Skeletal muscle tissue (tissue), 4 donors: ENCODE data around the gene MAP4K2. TPM values are rescaled to one million over a fixed set of nuclear protein-coding genes. Genes with fewer than 3 reads are reported as not detected.

Experiments used
- H3K27ac ChIP-seq: one replicate; pipeline ENCODE4 v1.7.0; 2013; ENCODE audit warnings: mild to moderate bottlenecking, low read depth, low read length, inconsistent platforms
- H3K27me3 ChIP-seq, 3 donors: one replicate each; pipeline ENCODE4 v1.7.0; 2013; ENCODE audit warnings: low read length in 3 of 3; ENCODE audit not compliant: control insufficient read depth in 3 of 3, insufficient read depth in 3 of 3
- H3K36me3 ChIP-seq, 3 donors: one replicate each; pipeline ENCODE4 v1.7.0; 2013; ENCODE audit warnings: low read length in 3 of 3; ENCODE audit not compliant: control insufficient read depth in 3 of 3, insufficient read depth in 3 of 3
- H3K4me1 ChIP-seq, 3 donors: one replicate each; pipeline ENCODE4 v1.7.0; 2013; ENCODE audit warnings: low read length in 3 of 3, mild to moderate bottlenecking in 3 of 3; ENCODE audit not compliant: control insufficient read depth in 3 of 3, insufficient read depth in 3 of 3
- H3K4me3 ChIP-seq, 3 donors: one replicate each; pipeline ENCODE4 v1.7.0; 2013; ENCODE audit warnings: low read length in 3 of 3
- H3K9ac ChIP-seq, 3 donors: one replicate each; pipeline ENCODE4 v1.7.0; 2013; ENCODE audit warnings: low read length in 3 of 3, mild to moderate bottlenecking in 3 of 3, moderate library complexity in 2 of 3, low read depth in 1 of 3
- H3K9me3 ChIP-seq, 3 donors: one replicate each; pipeline ENCODE4 v1.7.0; 2013; ENCODE audit warnings: low read length in 3 of 3; ENCODE audit not compliant: control insufficient read depth in 3 of 3
- total RNA-seq: library from RNA; depleted of rRNA; stranded (reverse); fragments of >200 nt; gene quantifications from one replicate; pipeline ENCODE4 v1.2.3, GENCODE V29; 2014
- donor health status: Osteomylitis.

Gene MAP4K2
- total RNA-seq, 1 donor from 2014 or later, result 2.6 TPM

- Histone ChIP-seq H3K9me3 (no peaks in the 10 kb centered on the region), H3K27ac (no peak overlapping the region), H3K4me3 (no peak overlapping the region), H3K36me3 (peaks cover 0 to 5% (median under 1%) of the 10 kb centered on the region in 3 donors), H3K4me1 (peaks cover 0 to 3% (median 0%) of the 10 kb centered on the region in 3 donors), H3K9ac (no peak overlapping the region), H3K27me3 (no peaks in the 10 kb centered on the region)
Observed at GRCh38 chr11:64784813-64785581, 18.0 kb downstream of the MAP4K2 start.

- Histone ChIP-seq H3K36me3 (peaks cover 13 to 34% (median 30%) of the 10 kb centered on the region in 3 donors), H3K27ac (peak within 1 kb of the TSS; percentile 98), H3K4me3 (peak within 1 kb of the TSS; percentile 85 to 97 (median 89)), H3K9me3 (no peaks in the 10 kb centered on the region), H3K9ac (peak within 1 kb of the TSS; percentile 92 to 95 (median 94)), H3K4me1 (peaks cover 33 to 43% (median 35%) of the 10 kb centered on the region in 3 donors), H3K27me3 (no peaks in the 10 kb centered on the region)
Observed at GRCh38 chr11:64778473-64779298, 24.3 kb downstream of the MAP4K2 start, which contains the start of gene SF1. Gene SF1, minus strand, starts transcription at chr11:64778542. Its CDS starts 150 bp downstream, at chr11:64778392.

- no peaks in the 10 kb centered on the region for H3K27me3 ChIP-seq
- peaks cover 17 to 39% (median 35%) of the 10 kb centered on the region in 3 donors for H3K36me3 ChIP-seq
- H3K4me3 ChIP-seq, result peak overlapping the region; percentile 63 to 75 (median 74)
- H3K27ac ChIP-seq, result peak overlapping the region; percentile 98
- peak overlapping the region; percentile 88 to 95 (median 94) for H3K9ac ChIP-seq
- H3K4me1 ChIP-seq, result peaks cover 38 to 48% (median 40%) of the 10 kb centered on the region in 3 donors
- H3K9me3 ChIP-seq, result no peaks in the 10 kb centered on the region
Observed at GRCh38 chr11:64778223-64778472, 24.9 kb downstream of the MAP4K2 start.

- H3K9me3 ChIP-seq, result no peaks in the 10 kb centered on the region
- peaks cover 43 to 53% (median 45%) of the 10 kb centered on the region in 3 donors for H3K4me1 ChIP-seq
- no peaks in the 10 kb centered on the region for H3K27me3 ChIP-seq
- H3K36me3 ChIP-seq, result peaks cover 22 to 44% (median 40%) of the 10 kb centered on the region in 3 donors
- H3K9ac ChIP-seq, result peak overlapping the region; percentile 92 to 95 (median 94)
- H3K27ac ChIP-seq, result peak overlapping the region; percentile 98
- peak overlapping the region; percentile 85 to 97 (median 89) for H3K4me3 ChIP-seq
Observed at GRCh38 chr11:64777449-64778222, 25.4 kb downstream of the MAP4K2 start.

- Histone ChIP-seq H3K4me1 (peaks cover 49 to 60% (median 51%) of the 10 kb centered on the region in 3 donors), H3K27ac (peak overlapping the region; percentile 10), H3K9ac (peak overlapping the region; percentile 77 to 92 (median 88)), H3K9me3 (no peaks in the 10 kb centered on the region), H3K27me3 (no peaks in the 10 kb centered on the region), H3K36me3 (peaks cover 26 to 51% (median 48%) of the 10 kb centered on the region in 3 donors), H3K4me3 (peak overlapping the region; percentile 85 to 97 (median 89))
Observed at GRCh38 chr11:64776875-64777274, 26.1 kb downstream of the MAP4K2 start.

GRCh38 chr11:64776425-64776824 lies 26.6 kb downstream of the MAP4K2 start:
- Histone ChIP-seq H3K27me3 (no peaks in the 10 kb centered on the region), H3K4me1 (peaks cover 54 to 63% (median 55%) of the 10 kb centered on the region in 3 donors), H3K9me3 (no peaks in the 10 kb centered on the region), H3K36me3 (peaks cover 27 to 56% (median 52%) of the 10 kb centered on the region in 3 donors), H3K4me3 (peak overlapping the region; percentile 85 to 97 (median 89)), H3K27ac (peak overlapping the region; percentile 10), H3K9ac (peak overlapping the region in 2 of 3 donors; percentile 77 to 88)

- H3K27me3 ChIP-seq, result no peaks in the 10 kb centered on the region
- H3K36me3 ChIP-seq, result peaks cover 48 to 78% (median 75%) of the 10 kb centered on the region in 3 donors
- no peaks in the 10 kb centered on the region for H3K9me3 ChIP-seq
- no peak overlapping the region for H3K27ac ChIP-seq
- H3K4me1 ChIP-seq, result peaks cover 51 to 60% (median 57%) of the 10 kb centered on the region in 3 donors
- peak overlapping the region in 1 of 3 donors; percentile 1 for H3K9ac ChIP-seq
- peak overlapping the region in 1 of 3 donors; percentile 28 for H3K4me3 ChIP-seq
Observed at GRCh38 chr11:64774144-64774543, 28.9 kb downstream of the MAP4K2 start.

- Histone ChIP-seq H3K4me1 (peaks cover 59 to 70% (median 62%) of the 10 kb centered on the region in 3 donors), H3K27ac (no peak overlapping the region), H3K27me3 (no peaks in the 10 kb centered on the region), H3K4me3 (no peak overlapping the region), H3K36me3 (peaks cover 65 to 95% (median 91%) of the 10 kb centered on the region in 3 donors), H3K9ac (peak overlapping the region in 2 of 3 donors; percentile 11 to 25), H3K9me3 (no peaks in the 10 kb centered on the region)
Observed at GRCh38 chr11:64772303-64773018, 30.6 kb downstream of the MAP4K2 start.

GRCh38 chr11:64771861-64772260 lies 31.2 kb downstream of the MAP4K2 start:
- Histone ChIP-seq H3K27ac (no peak overlapping the region), H3K36me3 (peaks cover 69 to 96% (median 94%) of the 10 kb centered on the region in 3 donors), H3K9me3 (no peaks in the 10 kb centered on the region), H3K4me1 (peaks cover 61 to 70% (median 62%) of the 10 kb centered on the region in 3 donors), H3K9ac (peak overlapping the region in 1 of 3 donors; percentile 11), H3K27me3 (no peaks in the 10 kb centered on the region), H3K4me3 (no peak overlapping the region)
